Panc1 (cell line): ENCODE data around the gene SLC2A14. TPM values are rescaled to one million over a fixed set of nuclear protein-coding genes. Genes with fewer than 3 reads are reported as not detected.
"Not testable (repeated sequence)": the region's sequence is repeated elsewhere in the genome, so short reads cannot be mapped to it uniquely, and the experiment has no call there.

ENCODE experiments used
- ATAC-seq: fragments of 200-7000 bp; cut with Tn5 transposase; 2 replicates; pipeline ENCODE4 v1.9.1; 2020; ENCODE audit warnings: mild to moderate bottlenecking, moderate library complexity
- BruUV-seq: library from RNA; stranded (reverse); fragments of 400-500 nt; replicated peaks from 2 replicates; lab custom pipeline; 2021; lab: Mats Ljungman, UMichigan
- CTCF ChIA-PET: fragments of 300-600 bp; sonication (Branson Sonifier 250); formaldehyde crosslinking; loops from one replicate; lab custom pipeline; 2022; ENCODE audit warnings: antibody characterized with exemption; lab: Charles Lee
- POLR2A ChIA-PET: fragments of 300-600 bp; sonication (Branson Sonifier 250); formaldehyde crosslinking; loops from one replicate; lab custom pipeline; 2022; ENCODE audit warnings: antibody characterized with exemption; lab: Charles Lee
- DNase-seq: peaks from one replicate; pipeline ENCODE4 v3.0.0-alpha.2; 2010; ENCODE audit warnings: low read depth, low spot score
- H3K27ac ChIP-seq: 2 replicates; pipeline ENCODE4 v1.5.1; 2011; ENCODE audit warnings: mild to moderate bottlenecking, low read length, inconsistent platforms
- H3K27me3 ChIP-seq: fragments of 200-500 bp; sonication (Bioruptor generic); 2 replicates; pipeline ENCODE4 v1.6.0; 2014; ENCODE audit warnings: low read length, inconsistent platforms; ENCODE audit not compliant: control insufficient read depth, insufficient read depth
- H3K36me3 ChIP-seq: fragments of 200-500 bp; sonication (Bioruptor generic); 2 replicates; pipeline ENCODE4 v1.5.1; 2014; ENCODE audit warnings: inconsistent platforms, mild to moderate bottlenecking, low read length, moderate library complexity; ENCODE audit not compliant: control insufficient read depth, insufficient read depth
- H3K4me1 ChIP-seq: 2 replicates; pipeline ENCODE4 v1.5.1; 2011; ENCODE audit warnings: inconsistent platforms, mild to moderate bottlenecking, low read length, moderate library complexity; ENCODE audit not compliant: control insufficient read depth, insufficient read depth
- H3K4me3 ChIP-seq, 2 experiments: 2 replicates each; pipeline ENCODE4 v1.5.1; 2011 to 2012; ENCODE audit warnings: low read depth in 2 of 2, low read length in 2 of 2, mild to moderate bottlenecking in 2 of 2, inconsistent platforms in 1 of 2, moderate library complexity in 1 of 2
- H3K9me3 ChIP-seq: fragments of 200-500 bp; sonication (Bioruptor generic); 2 replicates; pipeline ENCODE4 v1.5.1; 2014; ENCODE audit warnings: low read depth, mild to moderate bottlenecking, inconsistent platforms, low read length, moderate library complexity; ENCODE audit not compliant: control insufficient read depth, insufficient read depth
- POLR2AphosphoS5 ChIP-seq: IDR thresholded peaks from 2 replicates; pipeline ENCODE4 v1.6.1; 2012; ENCODE audit warnings: mild to moderate bottlenecking, low read depth, low read length, moderate library complexity
- SIN3A ChIP-seq: IDR thresholded peaks from 2 replicates; pipeline ENCODE4 v1.6.1; 2012; ENCODE audit warnings: low read depth, mild to moderate bottlenecking, low read length, moderate library complexity, borderline replicate concordance; ENCODE audit not compliant: insufficient read depth
- TCF7L2 ChIP-seq: IDR thresholded peaks from 2 replicates; pipeline ENCODE4 v1.6.1; 2011; ENCODE audit warnings: mild to moderate bottlenecking, low read depth, low read length, inconsistent platforms
- in situ Hi-C: cut with HindIII; loops from 2 replicates; pipeline ENCODE4 v1.10.0; 2016; ENCODE audit warnings: low sequenced_read_pairs, low pct_unique_long_range_greater_than_20kb
- intact Hi-C: fragments of 100-400 bp; cut with micrococcal nuclease; formaldehyde crosslinking; loops from one replicate; pipeline ENCODE4 v1.10.0; 2022; ENCODE audit not compliant: unreplicated experiment
- total RNA-seq: library from RNA; stranded (reverse); gene quantifications from one replicate; pipeline ENCODE4 v1.2.1, GENCODE V29; 2021; ENCODE audit not compliant: unreplicated experiment
- TF ChIP-seq, protein P1 (sequence below), 2 experiments: IDR thresholded peaks; 2 replicates each; pipeline ENCODE4 v1.6.1; 2011 to 2012; ENCODE audit warnings: low read depth in 2 of 2, control low read depth in 1 of 2, low read length in 1 of 2, mild to moderate bottlenecking in 1 of 2, moderate library complexity in 1 of 2; ENCODE audit not compliant: insufficient read depth in 1 of 2
- TF ChIP-seq, protein P2 (sequence below): fragments of 450-650 bp; IDR thresholded peaks from 2 replicates; pipeline ENCODE4 v1.5.1; 2017; ENCODE audit warnings: mild to moderate bottlenecking

The SLC2A14 gene
- total RNA-seq, 1 experiment from 2014 or later = not detected

DNA sequence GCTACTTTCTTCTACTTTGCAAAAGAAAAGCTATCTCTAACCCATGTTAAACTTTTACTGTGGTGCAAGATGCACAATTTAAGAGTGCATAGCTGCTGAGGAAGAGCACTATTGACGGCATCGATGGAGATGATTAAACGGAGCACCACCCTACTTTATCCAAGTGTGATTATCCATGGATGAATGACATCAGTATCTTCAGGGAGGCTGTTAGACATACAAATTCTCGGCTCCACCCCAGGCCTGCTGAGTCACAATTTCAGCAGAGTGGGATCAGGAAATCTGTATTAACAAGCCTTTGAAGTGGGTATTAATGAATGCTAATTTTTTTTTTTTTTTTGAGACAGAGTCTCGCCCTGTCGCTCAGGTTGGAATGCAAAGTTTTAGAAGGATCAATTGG is 16.2 kb downstream of the SLC2A14 start:
- TF ChIP-seq SIN3A (no peak), TCF7L2 (no peak), POLR2AphosphoS5 (no peak)
- TF ChIP-seq, protein P1, sequence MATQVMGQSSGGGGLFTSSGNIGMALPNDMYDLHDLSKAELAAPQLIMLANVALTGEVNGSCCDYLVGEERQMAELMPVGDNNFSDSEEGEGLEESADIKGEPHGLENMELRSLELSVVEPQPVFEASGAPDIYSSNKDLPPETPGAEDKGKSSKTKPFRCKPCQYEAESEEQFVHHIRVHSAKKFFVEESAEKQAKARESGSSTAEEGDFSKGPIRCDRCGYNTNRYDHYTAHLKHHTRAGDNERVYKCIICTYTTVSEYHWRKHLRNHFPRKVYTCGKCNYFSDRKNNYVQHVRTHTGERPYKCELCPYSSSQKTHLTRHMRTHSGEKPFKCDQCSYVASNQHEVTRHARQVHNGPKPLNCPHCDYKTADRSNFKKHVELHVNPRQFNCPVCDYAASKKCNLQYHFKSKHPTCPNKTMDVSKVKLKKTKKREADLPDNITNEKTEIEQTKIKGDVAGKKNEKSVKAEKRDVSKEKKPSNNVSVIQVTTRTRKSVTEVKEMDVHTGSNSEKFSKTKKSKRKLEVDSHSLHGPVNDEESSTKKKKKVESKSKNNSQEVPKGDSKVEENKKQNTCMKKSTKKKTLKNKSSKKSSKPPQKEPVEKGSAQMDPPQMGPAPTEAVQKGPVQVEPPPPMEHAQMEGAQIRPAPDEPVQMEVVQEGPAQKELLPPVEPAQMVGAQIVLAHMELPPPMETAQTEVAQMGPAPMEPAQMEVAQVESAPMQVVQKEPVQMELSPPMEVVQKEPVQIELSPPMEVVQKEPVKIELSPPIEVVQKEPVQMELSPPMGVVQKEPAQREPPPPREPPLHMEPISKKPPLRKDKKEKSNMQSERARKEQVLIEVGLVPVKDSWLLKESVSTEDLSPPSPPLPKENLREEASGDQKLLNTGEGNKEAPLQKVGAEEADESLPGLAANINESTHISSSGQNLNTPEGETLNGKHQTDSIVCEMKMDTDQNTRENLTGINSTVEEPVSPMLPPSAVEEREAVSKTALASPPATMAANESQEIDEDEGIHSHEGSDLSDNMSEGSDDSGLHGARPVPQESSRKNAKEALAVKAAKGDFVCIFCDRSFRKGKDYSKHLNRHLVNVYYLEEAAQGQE (IDR thresholded peaks at IDR 0.05; ENCODE audit: insufficient read depth in 1 of 2, low read depth in 2 of 2, low read length in 1 of 2) = no peak
- TF ChIP-seq, protein P2, sequence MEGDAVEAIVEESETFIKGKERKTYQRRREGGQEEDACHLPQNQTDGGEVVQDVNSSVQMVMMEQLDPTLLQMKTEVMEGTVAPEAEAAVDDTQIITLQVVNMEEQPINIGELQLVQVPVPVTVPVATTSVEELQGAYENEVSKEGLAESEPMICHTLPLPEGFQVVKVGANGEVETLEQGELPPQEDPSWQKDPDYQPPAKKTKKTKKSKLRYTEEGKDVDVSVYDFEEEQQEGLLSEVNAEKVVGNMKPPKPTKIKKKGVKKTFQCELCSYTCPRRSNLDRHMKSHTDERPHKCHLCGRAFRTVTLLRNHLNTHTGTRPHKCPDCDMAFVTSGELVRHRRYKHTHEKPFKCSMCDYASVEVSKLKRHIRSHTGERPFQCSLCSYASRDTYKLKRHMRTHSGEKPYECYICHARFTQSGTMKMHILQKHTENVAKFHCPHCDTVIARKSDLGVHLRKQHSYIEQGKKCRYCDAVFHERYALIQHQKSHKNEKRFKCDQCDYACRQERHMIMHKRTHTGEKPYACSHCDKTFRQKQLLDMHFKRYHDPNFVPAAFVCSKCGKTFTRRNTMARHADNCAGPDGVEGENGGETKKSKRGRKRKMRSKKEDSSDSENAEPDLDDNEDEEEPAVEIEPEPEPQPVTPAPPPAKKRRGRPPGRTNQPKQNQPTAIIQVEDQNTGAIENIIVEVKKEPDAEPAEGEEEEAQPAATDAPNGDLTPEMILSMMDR = no peak
- no TSS peak for BruUV-seq
- ATAC-seq = no peak
- intact Hi-C loops = no loop called here
- no peaks in the 10 kb centered on the region for H3K9me3 ChIP-seq
- no peaks in the 10 kb centered on the region for H3K4me1 ChIP-seq
- no peaks in the 10 kb centered on the region for H3K36me3 ChIP-seq
- CTCF ChIA-PET = interaction anchor here (0.6 kb wide), 1 partner anchor 73 kb away, joined by 3 read pairs; no protein-coding TSS in a partner anchor
- H3K4me3 ChIP-seq = no peak overlapping the region
- in situ Hi-C loops = no loop called here
- no peak for DNase-seq
- no peak overlapping the region for H3K27ac ChIP-seq
- POLR2A ChIA-PET = no interaction called here
- peaks cover 2% of the 10 kb centered on the region; the same call in 1 of the 2 replicates for H3K27me3 ChIP-seq

DNA sequence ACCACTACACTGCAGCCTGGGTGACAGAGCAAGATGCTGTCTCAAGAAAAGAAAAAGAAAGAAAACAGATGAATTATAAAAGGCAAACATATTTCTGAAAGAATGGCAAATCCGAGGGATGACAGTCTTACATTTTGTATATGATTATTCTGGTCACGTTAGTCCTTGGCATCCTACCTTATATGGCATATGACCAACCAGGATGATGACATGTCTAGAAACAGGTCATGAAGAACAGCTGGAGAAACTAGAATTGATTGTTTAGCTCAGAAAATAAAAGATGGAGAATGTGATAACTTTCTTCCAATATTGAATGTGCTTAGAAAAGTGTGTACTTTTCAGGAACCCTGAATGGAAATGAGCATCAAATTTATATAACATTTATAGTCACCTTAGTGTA is 19.2 kb downstream of the SLC2A14 start:
- TF ChIP-seq, protein P2 = no peak
- no peak for TF ChIP-seq SIN3A
- Histone ChIP-seq H3K27me3 (peaks cover 2% of the 10 kb centered on the region; the same call in 1 of the 2 replicates), H3K27ac (no peak overlapping the region), H3K36me3 (no peaks in the 10 kb centered on the region), H3K4me1 (no peaks in the 10 kb centered on the region), H3K4me3 (no peak overlapping the region), H3K9me3 (no peaks in the 10 kb centered on the region)
- BruUV-seq = no TSS peak
- POLR2A ChIA-PET = no interaction called here
- DNase-seq = no peak
- CTCF ChIA-PET = no interaction called here
- intact Hi-C loops (no loop called here), in situ Hi-C loops (no loop called here)
- no peak for ATAC-seq

DNA sequence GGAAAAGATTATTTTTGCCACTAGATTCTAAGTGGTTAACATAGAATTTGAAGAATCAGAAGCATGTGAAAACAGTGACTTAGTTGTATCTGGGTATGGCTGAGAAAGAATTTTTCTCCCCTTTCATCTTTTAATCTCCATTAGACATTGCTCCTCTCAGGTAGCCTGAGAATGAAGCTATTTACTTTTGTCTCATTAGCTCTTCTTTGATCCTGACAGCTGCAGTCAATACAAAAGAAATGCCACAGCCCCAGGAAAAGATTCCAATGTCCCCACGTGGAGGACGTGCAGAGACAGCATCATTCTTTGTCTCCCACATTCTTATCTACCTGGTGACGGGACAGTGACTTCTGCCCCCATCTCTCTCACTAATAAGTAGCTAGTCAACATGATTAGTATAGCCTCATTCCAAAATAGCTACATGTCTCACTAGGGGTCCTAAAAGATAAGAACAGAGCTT is 21.1 kb downstream of the SLC2A14 start:
- in situ Hi-C loops, H3K4me1 ChIP-seq, BruUV-seq, H3K4me3 ChIP-seq, DNase-seq, ATAC-seq, CTCF ChIA-PET, intact Hi-C loops, H3K27me3 ChIP-seq, H3K9me3 ChIP-seq, H3K27ac ChIP-seq, POLR2A ChIA-PET, H3K36me3 ChIP-seq: not testable (repeated sequence)

DNA sequence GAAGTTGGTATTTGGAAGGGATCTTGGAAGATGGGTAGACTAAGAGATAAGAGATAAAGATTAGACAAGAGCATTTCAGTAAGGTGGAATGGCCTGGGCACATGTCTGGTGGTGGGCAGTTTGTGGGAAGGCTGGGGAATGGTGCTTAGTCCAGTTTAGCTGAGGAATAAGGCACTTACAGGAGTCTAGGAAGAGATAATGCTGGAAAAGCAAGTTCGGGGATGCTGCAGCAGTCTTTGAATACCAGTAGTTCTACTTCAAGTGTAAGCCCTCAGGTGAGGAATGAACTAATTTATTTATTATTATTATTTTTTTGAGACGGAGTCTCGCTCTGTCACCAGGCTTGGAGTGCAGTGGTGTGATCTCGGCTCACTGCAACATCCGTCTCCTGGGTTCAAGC is 22.6 kb downstream of the SLC2A14 start:
- in situ Hi-C loops, H3K27ac ChIP-seq, ATAC-seq, H3K4me3 ChIP-seq, POLR2A ChIA-PET, H3K9me3 ChIP-seq, H3K27me3 ChIP-seq, CTCF ChIA-PET, H3K4me1 ChIP-seq, intact Hi-C loops, BruUV-seq, DNase-seq, H3K36me3 ChIP-seq: not testable (repeated sequence)

DNA sequence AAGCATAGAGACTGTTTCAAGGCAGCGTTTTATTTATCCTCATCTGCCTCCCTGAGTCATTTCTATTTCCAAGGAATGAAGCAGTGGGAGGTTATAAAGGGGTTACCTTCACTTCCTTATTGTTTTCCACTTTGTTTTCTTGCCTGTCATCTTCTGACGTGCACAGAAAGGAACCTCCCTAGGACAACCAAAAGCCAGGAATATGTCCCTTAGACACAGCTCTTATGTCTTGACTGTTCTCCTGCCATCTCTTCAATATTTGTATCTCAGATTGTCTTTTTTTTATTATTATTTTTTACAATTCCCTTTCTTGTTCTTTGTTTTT is 24.7 kb downstream of the SLC2A14 start:
- H3K4me3 ChIP-seq, H3K4me1 ChIP-seq, H3K27me3 ChIP-seq, H3K9me3 ChIP-seq, in situ Hi-C loops, H3K27ac ChIP-seq, intact Hi-C loops, DNase-seq, POLR2A ChIA-PET, ATAC-seq, CTCF ChIA-PET, H3K36me3 ChIP-seq, BruUV-seq: not testable (repeated sequence)
